HCT116 (cell line): ENCODE results near the gene ABHD16A. TPM values are rescaled to one million over a fixed set of nuclear protein-coding genes. Genes with fewer than 3 reads are reported as not detected.

ENCODE experiments used
- ATAC-seq: fragments of 200-7000 bp; cut with Tn5 transposase; 2 replicates; pipeline ENCODE4 v1.9.1; 2020; ENCODE audit warnings: mild to moderate bottlenecking, moderate library complexity
- BruUV-seq: library from RNA; stranded (reverse); fragments of 400-500 nt; replicated peaks from 2 replicates; lab custom pipeline; 2021; lab: Mats Ljungman, UMichigan
- CTCF ChIA-PET: fragments of 300-600 bp; sonication (Branson Sonifier 250); formaldehyde crosslinking; loops from one replicate; lab custom pipeline; 2021; ENCODE audit warnings: antibody characterized with exemption; lab: Charles Lee
- POLR2A ChIA-PET: fragments of 300-600, 350-600 bp; sonication (Branson Sonifier 250); formaldehyde crosslinking; loops from one replicate; lab custom pipeline; 2021; ENCODE audit warnings: antibody characterized with exemption; lab: Charles Lee
- RAD21 ChIA-PET, 2 experiments: fragments of 300-600 bp; sonication (Branson Sonifier 250); formaldehyde crosslinking; loops; one replicate each; lab custom pipeline; 2023; ENCODE audit warnings: low total read pairs in 2 of 2; ENCODE audit not compliant: uncharacterized antibody in 2 of 2, unreplicated experiment in 2 of 2, low non-redundant PET in 1 of 2; lab: Charles Lee
- DNase-seq: peaks from one replicate; pipeline ENCODE4 v3.0.0-alpha.2; 2010; ENCODE audit warnings: low read depth, low spot score
- H2AFZ ChIP-seq: fragments of 200-600 bp; shearing (Covaris generic), sonication (generic); 2 replicates; pipeline ENCODE4 v1.6.1; 2017; ENCODE audit warnings: low read depth, mixed run types, mixed read lengths, antibody characterized with exemption, low read length; ENCODE audit not compliant: poor library complexity, severe bottlenecking
- H3K27ac ChIP-seq: 2 replicates; pipeline ENCODE4 v1.5.1; 2012; ENCODE audit warnings: low read depth, low read length
- H3K27me3 ChIP-seq: fragments of 200-600 bp; sonication (generic); 2 replicates; pipeline ENCODE4 v1.6.1; 2016; ENCODE audit warnings: mixed run types, low read length, mixed read lengths; ENCODE audit not compliant: insufficient read depth
- H3K36me3 ChIP-seq, 2 experiments: fragments of 200-500 bp in 1 of 2; fragments of 200-600 bp in 1 of 2; sonication (Bioruptor generic) in 1 of 2; sonication (generic) in 1 of 2; 2 replicates each; pipeline versions ENCODE4 v1.5.1 to v1.6.1; 2014 to 2016; ENCODE audit warnings: low read length in 2 of 2, inconsistent platforms in 1 of 2, mixed read lengths in 1 of 2, mixed run types in 1 of 2; ENCODE audit not compliant: insufficient read depth in 2 of 2, control insufficient read depth in 1 of 2
- H3K4me1 ChIP-seq, 2 experiments: fragments of 200-600 bp in 1 of 2; sonication (generic) in 1 of 2; 2 replicates each; pipeline versions ENCODE4 v1.5.1 to v1.6.1; 2012 to 2017; ENCODE audit warnings: low read length in 2 of 2, inconsistent platforms in 1 of 2, mild to moderate bottlenecking in 1 of 2, mixed read lengths in 1 of 2, mixed run types in 1 of 2, moderate library complexity in 1 of 2; ENCODE audit not compliant: insufficient read depth in 2 of 2, control insufficient read depth in 1 of 2
- H3K4me2 ChIP-seq: fragments of 200-600 bp; sonication (generic); 2 replicates; pipeline ENCODE4 v1.6.1; 2017; ENCODE audit warnings: mixed run types, low read length, mixed read lengths
- H3K4me3 ChIP-seq, 2 experiments: fragments of 200-600 bp in 1 of 2; sonication (generic) in 1 of 2; replicated peaks in 1 of 2; 2 replicates each; pipeline ENCODE4 v1.5.1; 2011 to 2016; ENCODE audit warnings: low read length in 2 of 2, control low read depth in 1 of 2, low read depth in 1 of 2, mild to moderate bottlenecking in 1 of 2, mixed read lengths in 1 of 2, mixed run types in 1 of 2
- H3K79me2 ChIP-seq: fragments of 200-600 bp; sonication (generic); 2 replicates; pipeline ENCODE4 v1.6.1; 2017; ENCODE audit warnings: mild to moderate bottlenecking, mixed run types, low read length, moderate library complexity, mixed read lengths; ENCODE audit not compliant: insufficient read depth
- H3K9ac ChIP-seq: fragments of 200-600 bp; sonication (generic); 2 replicates; pipeline ENCODE4 v1.6.1; 2016; ENCODE audit warnings: low read length, mixed read lengths
- H3K9me2 ChIP-seq: fragments of 200-600 bp; sonication (generic), shearing (Covaris generic); 2 replicates; pipeline ENCODE4 v1.6.1; 2017; ENCODE audit warnings: mixed run types, mild to moderate bottlenecking, moderate library complexity; ENCODE audit not compliant: insufficient read depth
- H3K9me3 ChIP-seq, 2 experiments: fragments of 200-500 bp in 1 of 2; fragments of 200-600 bp in 1 of 2; sonication (Bioruptor generic) in 1 of 2; sonication (generic) in 1 of 2; 2 replicates each; pipeline ENCODE4 v1.6.1; 2014 to 2017; ENCODE audit warnings: low read length in 2 of 2, mixed read lengths in 2 of 2, inconsistent platforms in 1 of 2, low read depth in 1 of 2, mild to moderate bottlenecking in 1 of 2, mixed run types in 1 of 2, moderate library complexity in 1 of 2; ENCODE audit not compliant: control insufficient read depth in 1 of 2, insufficient read depth in 1 of 2
- H4K20me1 ChIP-seq: fragments of 200-600 bp; sonication (generic), shearing (Covaris generic); 2 replicates; pipeline ENCODE4 v1.6.1; 2017; ENCODE audit warnings: mixed run types, mild to moderate bottlenecking, moderate library complexity; ENCODE audit not compliant: insufficient read depth
- CBX3 ChIP-seq: IDR thresholded peaks from 2 replicates; pipeline ENCODE4 v1.6.1; 2012; ENCODE audit warnings: low read depth
- EGR1 ChIP-seq: IDR thresholded peaks from 2 replicates; pipeline ENCODE4 v1.6.1; 2012; ENCODE audit warnings: low read depth
- ELF1 ChIP-seq: IDR thresholded peaks from 2 replicates; pipeline ENCODE4 v1.6.1; 2012; ENCODE audit warnings: low read depth, borderline replicate concordance
- EZH2phosphoT487 ChIP-seq: fragments of 200-600 bp; IDR thresholded peaks from 2 replicates; pipeline ENCODE4 v1.6.1; 2018; ENCODE audit warnings: antibody characterized with exemption, borderline replicate concordance
- POLR2A ChIP-seq: IDR thresholded peaks from 2 replicates; pipeline ENCODE4 v1.7.0; 2011; ENCODE audit warnings: borderline replicate concordance; ENCODE audit not compliant: insufficient read depth, insufficient read length; ENCODE audit errors: extremely low read depth
- POLR2AphosphoS5 ChIP-seq: IDR thresholded peaks from 2 replicates; pipeline ENCODE4 v1.6.1; 2011; ENCODE audit warnings: mild to moderate bottlenecking, low read depth, low read length, moderate library complexity
- RAD21 ChIP-seq: IDR thresholded peaks from 2 replicates; pipeline ENCODE4 v1.6.1; 2012; ENCODE audit warnings: low read depth, mild to moderate bottlenecking
- SIN3A ChIP-seq: IDR thresholded peaks from 2 replicates; pipeline ENCODE4 v1.6.1; 2012; ENCODE audit warnings: low read depth
- SP1 ChIP-seq: IDR thresholded peaks from 2 replicates; pipeline ENCODE4 v1.6.1; 2012; ENCODE audit warnings: low read depth
- SRF ChIP-seq: IDR thresholded peaks from 2 replicates; pipeline ENCODE4 v1.6.1; 2012; ENCODE audit warnings: low read depth
- TCF7L2 ChIP-seq: IDR thresholded peaks from 2 replicates; pipeline ENCODE4 v1.7.0; 2011; ENCODE audit warnings: borderline replicate concordance, inconsistent platforms; ENCODE audit not compliant: insufficient read depth, insufficient read length; ENCODE audit errors: extremely low read depth
- YY1 ChIP-seq: IDR thresholded peaks from 2 replicates; pipeline ENCODE4 v1.6.1; 2011; ENCODE audit warnings: low read length, low read depth, moderate library complexity, mild to moderate bottlenecking; ENCODE audit not compliant: insufficient replicate concordance; ENCODE audit errors: extremely low read depth
- ZNF274 ChIP-seq: fragments of 200-500 bp; sonication (Bioruptor generic); IDR thresholded peaks from 2 replicates; pipeline ENCODE4 v1.6.1; 2014; ENCODE audit warnings: mild to moderate bottlenecking, low read depth, low read length, inconsistent platforms
- intact Hi-C: fragments of 100-400 bp; cut with micrococcal nuclease; formaldehyde crosslinking; loops from 2 replicates; pipeline ENCODE4 v1.10.0; 2022
- total RNA-seq: library from RNA; stranded (reverse); gene quantifications from one replicate; pipeline ENCODE4 v1.2.1, GENCODE V29; 2021; ENCODE audit not compliant: unreplicated experiment
- TF ChIP-seq, protein P1 (sequence below): IDR thresholded peaks from 2 replicates; pipeline ENCODE4 v1.6.1; 2011; ENCODE audit warnings: mild to moderate bottlenecking, low read length, moderate library complexity; ENCODE audit not compliant: insufficient replicate concordance; ENCODE audit errors: extremely low read depth
- TF ChIP-seq, protein P2 (sequence below): IDR thresholded peaks from 2 replicates; pipeline ENCODE4 v1.6.1; 2012
- TF ChIP-seq, protein P3 (sequence below): IDR thresholded peaks from 2 replicates; pipeline ENCODE4 v1.6.1; 2012

The ABHD16A gene
- total RNA-seq, 1 experiment from 2014 or later = 32.4 TPM

DNA sequence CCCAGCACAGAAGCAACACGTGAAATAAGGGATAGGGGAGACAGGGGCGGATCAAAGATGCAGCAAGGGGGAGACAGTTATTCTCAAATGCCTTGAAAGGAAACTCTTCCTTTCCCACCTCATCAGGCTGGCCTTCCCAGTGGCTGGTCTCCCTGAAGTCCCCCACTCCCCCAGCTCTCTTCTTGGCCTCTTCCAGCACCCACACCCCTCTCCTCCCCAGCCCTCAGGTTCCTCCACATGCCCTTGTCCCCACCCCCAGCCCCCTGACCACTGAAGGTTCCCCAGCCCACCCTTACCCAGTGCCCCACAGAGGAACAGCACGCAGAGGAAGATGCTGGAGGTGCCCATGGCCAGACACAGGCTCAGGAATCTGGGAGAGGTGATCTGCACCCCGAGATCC lies 10.3 kb upstream of the ABHD16A start:
- no peak overlapping the region for H2AFZ ChIP-seq
- H3K9me2 ChIP-seq = no peaks in the 10 kb centered on the region
- H4K20me1 ChIP-seq = no peaks in the 10 kb centered on the region
- no peak overlapping the region for H3K27ac ChIP-seq
- ChIA-PET POLR2A (interaction anchor here (1.0 kb wide), 1 partner anchor 10 kb away, joined by 5 read pairs; the partner anchor contains the start of gene ABHD16A), CTCF (interaction anchor here (1.5 kb wide), 1 partner anchor 23 kb away, joined by 4 read pairs; the partner anchor contains the start of gene CLIC1), RAD21 (no interaction called here)
- intact Hi-C loops = no loop called here
- no peak for DNase-seq
- no TSS peak for BruUV-seq
- peak overlapping the region; percentile 67 for H3K4me2 ChIP-seq
- H3K9me3 ChIP-seq = no peaks in the 10 kb centered on the region
- no peaks in the 10 kb centered on the region for H3K27me3 ChIP-seq
- H3K36me3 ChIP-seq = no peaks in the 10 kb centered on the region
- no peak overlapping the region for H3K4me3 ChIP-seq
- ATAC-seq = no peak
- H3K4me1 ChIP-seq = peaks cover 27 to 38% of the 10 kb centered on the region in 2 experiments
- no peak for TF ChIP-seq ELF1
- no peak for TF ChIP-seq EGR1
- no peak for TF ChIP-seq ZNF274
- TF ChIP-seq SP1 = no peak
- TF ChIP-seq TCF7L2 = no peak
- TF ChIP-seq YY1 = no peak
- TF ChIP-seq SIN3A = no peak
- TF ChIP-seq POLR2A = no peak
- TF ChIP-seq, protein P1, sequence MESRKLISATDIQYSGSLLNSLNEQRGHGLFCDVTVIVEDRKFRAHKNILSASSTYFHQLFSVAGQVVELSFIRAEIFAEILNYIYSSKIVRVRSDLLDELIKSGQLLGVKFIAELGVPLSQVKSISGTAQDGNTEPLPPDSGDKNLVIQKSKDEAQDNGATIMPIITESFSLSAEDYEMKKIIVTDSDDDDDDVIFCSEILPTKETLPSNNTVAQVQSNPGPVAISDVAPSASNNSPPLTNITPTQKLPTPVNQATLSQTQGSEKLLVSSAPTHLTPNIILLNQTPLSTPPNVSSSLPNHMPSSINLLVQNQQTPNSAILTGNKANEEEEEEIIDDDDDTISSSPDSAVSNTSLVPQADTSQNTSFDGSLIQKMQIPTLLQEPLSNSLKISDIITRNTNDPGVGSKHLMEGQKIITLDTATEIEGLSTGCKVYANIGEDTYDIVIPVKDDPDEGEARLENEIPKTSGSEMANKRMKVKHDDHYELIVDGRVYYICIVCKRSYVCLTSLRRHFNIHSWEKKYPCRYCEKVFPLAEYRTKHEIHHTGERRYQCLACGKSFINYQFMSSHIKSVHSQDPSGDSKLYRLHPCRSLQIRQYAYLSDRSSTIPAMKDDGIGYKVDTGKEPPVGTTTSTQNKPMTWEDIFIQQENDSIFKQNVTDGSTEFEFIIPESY = no peak
- no peak for TF ChIP-seq EZH2phosphoT487
- no peak for TF ChIP-seq CBX3
- TF ChIP-seq, protein P2, sequence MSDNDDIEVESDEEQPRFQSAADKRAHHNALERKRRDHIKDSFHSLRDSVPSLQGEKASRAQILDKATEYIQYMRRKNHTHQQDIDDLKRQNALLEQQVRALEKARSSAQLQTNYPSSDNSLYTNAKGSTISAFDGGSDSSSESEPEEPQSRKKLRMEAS = no peak
- no peak for TF ChIP-seq SRF
- TF ChIP-seq, protein P3, sequence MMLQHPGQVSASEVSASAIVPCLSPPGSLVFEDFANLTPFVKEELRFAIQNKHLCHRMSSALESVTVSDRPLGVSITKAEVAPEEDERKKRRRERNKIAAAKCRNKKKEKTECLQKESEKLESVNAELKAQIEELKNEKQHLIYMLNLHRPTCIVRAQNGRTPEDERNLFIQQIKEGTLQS = no peak
- no peak for TF ChIP-seq RAD21
- TF ChIP-seq POLR2AphosphoS5 = no peak
- H3K9ac ChIP-seq = no peak overlapping the region
- no peaks in the 10 kb centered on the region for H3K79me2 ChIP-seq
